Measurements from ENCODE around the gene HHIPL1. TPM values are rescaled to one million over a fixed set of nuclear protein-coding genes. Genes with fewer than 3 reads are reported as not detected.

HHIPL1 gene
- under 1 TPM; 0.05 to 0.35 (median 0.23) TPM for total RNA-seq
- 0.02 TPM for total RNA-seq (2013)
- total RNA-seq: 0 to 2.0 (median 0.08) reads per million in 29 experiments

DNA sequence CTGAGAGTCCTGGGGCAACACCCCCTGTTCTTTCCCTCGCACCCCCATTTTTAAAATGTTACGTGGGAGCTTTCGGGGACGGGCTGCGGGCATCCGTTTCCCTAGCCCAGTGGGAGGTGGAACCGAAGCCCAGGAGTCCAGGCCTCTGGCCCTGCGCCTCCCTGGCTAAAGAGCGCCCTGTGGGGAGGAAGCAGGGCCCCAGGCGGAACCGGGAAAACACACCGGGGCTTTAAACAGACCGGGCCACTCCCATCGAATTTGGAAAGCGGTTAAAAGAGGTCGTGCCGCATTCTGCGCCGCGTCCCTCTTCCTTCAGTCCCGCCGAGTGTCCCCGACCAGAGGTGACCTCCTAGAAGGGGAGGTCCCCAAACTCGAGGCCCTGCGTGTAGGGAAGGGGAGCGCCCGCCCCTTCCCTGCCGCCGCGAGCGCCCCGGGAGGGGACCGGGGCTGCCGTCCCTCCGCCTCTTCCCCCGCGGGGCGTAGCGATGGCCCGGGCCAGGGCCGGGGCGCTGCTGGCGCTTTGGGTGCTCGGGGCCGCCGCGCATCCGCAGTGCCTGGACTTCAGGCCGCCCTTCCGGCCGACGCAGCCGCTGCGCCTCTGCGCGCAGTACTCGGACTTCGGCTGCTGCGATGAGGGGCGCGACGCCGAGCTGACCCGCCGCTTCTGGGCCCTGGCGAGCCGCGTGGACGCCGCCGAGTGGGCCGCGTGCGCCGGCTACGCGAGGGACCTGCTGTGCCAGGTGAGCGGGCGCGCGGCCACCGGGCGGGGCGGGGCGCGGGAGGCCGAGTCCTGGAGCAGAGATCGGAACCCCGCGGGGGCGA is at the start of gene HHIPL1:
HHIPL1 (plus strand) TSS at position 407 of the 822 bp plus-strand sequence; CDS start at position 486, 79 bp downstream.
- H3K4me1 Mint-ChIP-seq: peaks cover 0 to 6% (median 4%) of the 10 kb centered on the region in 3 donors
- no peak within 1 kb of the TSS for H3K4me3 ChIP-seq (ENCODE audit: control insufficient read depth in 1 of 2, extremely low read depth in 1 of 2, low read length in 1 of 2)
- H3K27ac ChIP-seq (ENCODE audit: low read length): no peak within 1 kb of the TSS
- peak in 1 of 4 experiments; percentile 19 for ATAC-seq (replicated peaks in 1 of 4)
- DNase-seq: no peak
- CTCF ChIA-PET: no interaction called here
- peaks cover 0 to 8% of the 10 kb centered on the region in 2 experiments for H3K4me1 ChIP-seq (ENCODE audit: control insufficient read depth in 1 of 2, extremely low read depth in 1 of 2, insufficient read depth in 2 of 2, low read length in 2 of 2)
- peaks cover 5 to 55% of the 10 kb centered on the region in 2 experiments for H3K27me3 ChIP-seq (replicated peaks in 1 of 2; ENCODE audit: control insufficient read depth in 2 of 2, extremely low read depth in 1 of 2, insufficient read depth in 2 of 2, low read length in 1 of 2)
- H3K4me3 Mint-ChIP-seq: peak within 1 kb of the TSS in 1 of 3 donors; percentile 51
- H3K36me3 Mint-ChIP-seq: no peaks in the 10 kb centered on the region
- 10% methylated on average over 91 of the region's 91 CpGs for WGBS (ENCODE audit: insufficient coverage)
- no peak within 1 kb of the TSS for H3K27ac Mint-ChIP-seq
- POLR2A ChIA-PET: no interaction called here
- peaks cover 28 to 41% of the 10 kb centered on the region in 2 donors for H3K27me3 Mint-ChIP-seq
- H3K9me3 ChIP-seq: no peaks in the 10 kb centered on the region
- no peaks in the 10 kb centered on the region for H3K9me3 Mint-ChIP-seq
- no peaks in the 10 kb centered on the region for H3K36me3 ChIP-seq (ENCODE audit: control insufficient read depth in 2 of 2, extremely low read depth in 1 of 2, insufficient read depth in 1 of 2, low read length in 1 of 2)

DNA sequence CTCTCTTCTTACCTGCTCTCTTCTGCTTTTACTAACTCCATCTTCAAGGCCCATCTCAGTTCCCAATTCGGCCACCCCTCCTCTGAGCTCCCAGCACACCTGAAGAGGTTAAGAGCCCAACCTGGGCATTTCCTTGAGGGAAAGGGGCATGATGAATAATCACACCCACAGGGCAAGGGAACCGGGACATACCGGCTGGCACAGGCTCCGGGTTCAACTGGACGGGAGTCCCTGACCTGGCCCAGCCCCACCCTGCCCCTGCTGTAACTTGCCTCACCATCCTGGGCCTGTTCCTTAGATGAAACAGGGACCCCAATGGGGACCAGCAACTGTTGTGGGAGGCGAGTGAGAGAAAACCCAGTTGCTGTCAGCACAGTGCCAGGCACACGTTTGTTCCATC is 49.4 kb upstream of the HHIPL1 start:
- peak in 1 of 4 experiments; percentile 21 for ATAC-seq (replicated peaks in 1 of 4)
- Histone ChIP-seq H3K27me3 (replicated peaks in 1 of 2; ENCODE audit: control insufficient read depth in 2 of 2, extremely low read depth in 1 of 2, insufficient read depth in 2 of 2, low read length in 1 of 2) (no peaks in the 10 kb centered on the region), H3K9me3 (no peaks in the 10 kb centered on the region), H3K4me1 (ENCODE audit: control insufficient read depth in 1 of 2, extremely low read depth in 1 of 2, insufficient read depth in 2 of 2, low read length in 2 of 2) (peaks cover 0 to 17% of the 10 kb centered on the region in 2 experiments), H3K27ac (ENCODE audit: low read length) (peak overlapping the region; percentile 53), H3K4me3 (ENCODE audit: control insufficient read depth in 1 of 2, extremely low read depth in 1 of 2, low read length in 1 of 2) (no peak overlapping the region), H3K36me3 (ENCODE audit: control insufficient read depth in 2 of 2, extremely low read depth in 1 of 2, insufficient read depth in 1 of 2, low read length in 1 of 2) (no peaks in the 10 kb centered on the region)
- H3K27ac Mint-ChIP-seq: peak overlapping the region; percentile 77 to 88
- CTCF ChIA-PET: interaction anchor here in 1 of 2 donors (0.5 kb wide), 1 partner anchor 31 kb away, joined by 3 read pairs; no protein-coding TSS in a partner anchor
- H3K9me3 Mint-ChIP-seq: no peaks in the 10 kb centered on the region
- peak overlapping the region; percentile 44 to 76 (median 58) for H3K4me3 Mint-ChIP-seq
- no peaks in the 10 kb centered on the region for H3K27me3 Mint-ChIP-seq
- peaks cover 19 to 36% (median 28%) of the 10 kb centered on the region in 3 donors for H3K4me1 Mint-ChIP-seq
- 93% methylated on average over 7 of the region's 7 CpGs for WGBS (ENCODE audit: insufficient coverage)
- no peak for DNase-seq
- H3K36me3 Mint-ChIP-seq: no peaks in the 10 kb centered on the region
- POLR2A ChIA-PET: no interaction called here

DNA sequence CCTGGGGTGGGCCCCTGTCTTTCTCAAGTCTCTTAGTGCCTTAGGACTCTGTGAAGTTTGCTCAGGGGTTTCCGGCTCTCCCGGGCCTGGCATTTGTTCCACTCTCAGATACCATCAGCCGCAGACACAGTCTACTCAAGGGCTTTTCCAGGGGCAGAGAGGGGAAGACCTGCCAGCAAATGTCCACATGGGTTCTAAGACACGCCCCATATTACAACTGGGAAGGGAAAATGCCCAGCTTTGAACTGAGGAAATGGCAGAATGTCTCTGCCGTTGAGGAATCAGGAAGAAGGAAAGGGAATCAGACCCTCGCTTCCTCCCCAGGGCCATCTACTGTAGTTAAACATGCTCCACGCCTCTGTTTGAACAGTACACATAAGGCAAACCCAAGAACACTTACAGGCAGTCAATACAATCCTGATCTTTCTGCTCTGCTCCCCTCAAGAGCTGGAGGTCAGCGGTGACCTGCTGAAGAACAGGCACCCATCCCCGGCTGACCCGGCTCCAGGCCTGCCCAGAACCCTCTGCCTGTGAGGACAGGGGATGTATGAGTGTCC is 48.8 kb upstream of the HHIPL1 start:
- Histone ChIP-seq H3K4me1 (ENCODE audit: control insufficient read depth in 1 of 2, extremely low read depth in 1 of 2, insufficient read depth in 2 of 2, low read length in 2 of 2) (peaks cover 0 to 17% of the 10 kb centered on the region in 2 experiments), H3K9me3 (no peaks in the 10 kb centered on the region), H3K27me3 (replicated peaks in 1 of 2; ENCODE audit: control insufficient read depth in 2 of 2, extremely low read depth in 1 of 2, insufficient read depth in 2 of 2, low read length in 1 of 2) (no peaks in the 10 kb centered on the region), H3K27ac (ENCODE audit: low read length) (no peak overlapping the region), H3K4me3 (ENCODE audit: control insufficient read depth in 1 of 2, extremely low read depth in 1 of 2, low read length in 1 of 2) (no peak overlapping the region), H3K36me3 (ENCODE audit: control insufficient read depth in 2 of 2, extremely low read depth in 1 of 2, insufficient read depth in 1 of 2, low read length in 1 of 2) (no peaks in the 10 kb centered on the region)
- ChIA-PET POLR2A (interaction anchor here in 1 of 2 donors (0.5 kb wide), 1 partner anchor 867 kb away, joined by 4 read pairs; no protein-coding TSS in a partner anchor), CTCF (no interaction called here)
- H3K9me3 Mint-ChIP-seq: no peaks in the 10 kb centered on the region
- DNase-seq (no peak), ATAC-seq (replicated peaks in 1 of 4) (no peak)
- peaks cover 23 to 42% (median 34%) of the 10 kb centered on the region in 3 donors for H3K4me1 Mint-ChIP-seq
- no peaks in the 10 kb centered on the region for H3K36me3 Mint-ChIP-seq
- no peaks in the 10 kb centered on the region for H3K27me3 Mint-ChIP-seq
- H3K27ac Mint-ChIP-seq: peak overlapping the region in 1 of 2 donors; percentile 66
- 83% methylated on average over 4 of the region's 10 CpGs for WGBS (ENCODE audit: insufficient coverage)
- H3K4me3 Mint-ChIP-seq: no peak overlapping the region

DNA sequence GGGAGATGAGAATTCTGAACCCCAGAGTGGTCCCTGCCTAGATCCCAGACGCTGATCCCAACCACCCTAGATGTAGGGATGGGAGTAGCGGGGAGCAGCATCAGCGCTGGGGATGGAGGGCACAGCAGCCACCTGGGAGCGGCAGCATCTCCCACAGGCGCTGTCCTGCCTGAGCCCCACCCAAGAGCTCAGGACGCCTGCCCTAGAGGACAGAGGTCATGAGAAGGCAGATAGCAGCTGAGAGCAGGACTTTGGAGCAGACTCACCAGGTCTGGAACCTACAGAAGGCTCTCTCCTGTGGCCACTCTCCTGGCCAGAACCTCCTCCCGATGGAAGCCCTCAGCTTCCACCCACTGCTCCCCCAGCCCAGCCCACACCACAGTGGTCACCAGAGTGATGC is 48.2 kb upstream of the HHIPL1 start:
- Histone ChIP-seq H3K27me3 (replicated peaks in 1 of 2; ENCODE audit: control insufficient read depth in 2 of 2, extremely low read depth in 1 of 2, insufficient read depth in 2 of 2, low read length in 1 of 2) (no peaks in the 10 kb centered on the region), H3K4me1 (ENCODE audit: control insufficient read depth in 1 of 2, extremely low read depth in 1 of 2, insufficient read depth in 2 of 2, low read length in 2 of 2) (peaks cover 0 to 21% of the 10 kb centered on the region in 2 experiments), H3K9me3 (no peaks in the 10 kb centered on the region), H3K36me3 (ENCODE audit: control insufficient read depth in 2 of 2, extremely low read depth in 1 of 2, insufficient read depth in 1 of 2, low read length in 1 of 2) (no peaks in the 10 kb centered on the region), H3K27ac (ENCODE audit: low read length) (no peak overlapping the region), H3K4me3 (ENCODE audit: control insufficient read depth in 1 of 2, extremely low read depth in 1 of 2, low read length in 1 of 2) (no peak overlapping the region)
- Mint-ChIP-seq H3K27me3 (no peaks in the 10 kb centered on the region), H3K4me1 (peaks cover 28 to 48% (median 40%) of the 10 kb centered on the region in 3 donors), H3K27ac (no peak overlapping the region), H3K9me3 (no peaks in the 10 kb centered on the region), H3K4me3 (no peak overlapping the region), H3K36me3 (no peaks in the 10 kb centered on the region)
- no peak for DNase-seq
- POLR2A ChIA-PET: interaction anchor here in 1 of 2 donors (0.5 kb wide), 1 partner anchor 867 kb away, joined by 4 read pairs; no protein-coding TSS in a partner anchor
- CTCF ChIA-PET: no interaction called here
- WGBS (ENCODE audit: insufficient coverage): 92% methylated on average over 7 of the region's 7 CpGs
- ATAC-seq (replicated peaks in 1 of 4): no peak

DNA sequence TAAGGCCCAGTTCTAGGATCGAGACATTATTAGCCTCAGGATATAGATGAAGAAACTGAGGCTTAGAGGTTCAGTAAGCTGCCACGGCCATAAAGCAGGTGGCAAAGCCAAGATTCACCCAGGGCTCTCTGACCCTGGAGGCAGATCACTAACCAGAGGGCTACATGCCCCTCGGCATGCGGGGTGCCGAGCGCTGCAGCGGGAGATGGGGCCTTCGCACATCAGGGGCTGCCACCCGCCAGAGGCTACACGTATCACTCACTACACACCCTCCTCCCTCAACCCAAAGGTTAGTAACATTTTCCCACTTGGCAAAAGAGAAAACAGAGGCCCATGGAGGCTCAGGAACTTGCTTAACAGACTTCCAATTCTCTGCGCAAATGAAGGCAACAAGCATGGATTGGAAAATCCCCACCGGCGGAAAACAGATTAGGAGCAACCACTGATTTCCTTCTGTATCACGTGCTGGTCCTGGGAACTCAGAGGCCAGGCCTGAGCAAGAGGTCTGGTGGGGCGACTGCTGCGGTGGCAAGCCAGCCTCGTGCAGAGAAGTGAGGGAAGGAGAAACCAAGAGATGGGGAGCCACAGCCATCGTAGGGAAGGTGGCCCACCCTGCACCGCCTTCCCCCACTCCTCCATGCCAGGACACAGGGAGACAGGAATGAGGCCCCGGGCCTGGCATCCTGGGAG is 46.9 kb upstream of the HHIPL1 start:
- 98% methylated on average over 14 of the region's 20 CpGs for WGBS (ENCODE audit: insufficient coverage)
- Histone ChIP-seq H3K4me3 (ENCODE audit: control insufficient read depth in 1 of 2, extremely low read depth in 1 of 2, low read length in 1 of 2) (no peak overlapping the region), H3K27ac (ENCODE audit: low read length) (no peak overlapping the region), H3K9me3 (no peaks in the 10 kb centered on the region), H3K27me3 (replicated peaks in 1 of 2; ENCODE audit: control insufficient read depth in 2 of 2, extremely low read depth in 1 of 2, insufficient read depth in 2 of 2, low read length in 1 of 2) (peaks cover 0 to 2% of the 10 kb centered on the region in 2 experiments), H3K4me1 (ENCODE audit: control insufficient read depth in 1 of 2, extremely low read depth in 1 of 2, insufficient read depth in 2 of 2, low read length in 2 of 2) (peaks cover 0 to 34% of the 10 kb centered on the region in 2 experiments), H3K36me3 (ENCODE audit: control insufficient read depth in 2 of 2, extremely low read depth in 1 of 2, insufficient read depth in 1 of 2, low read length in 1 of 2) (no peaks in the 10 kb centered on the region)
- no peaks in the 10 kb centered on the region for H3K27me3 Mint-ChIP-seq
- CTCF ChIA-PET: no interaction called here
- DNase-seq: no peak
- H3K27ac Mint-ChIP-seq: no peak overlapping the region
- POLR2A ChIA-PET: no interaction called here
- no peak overlapping the region for H3K4me3 Mint-ChIP-seq
- peaks cover 40 to 56% (median 40%) of the 10 kb centered on the region in 3 donors for H3K4me1 Mint-ChIP-seq
- H3K9me3 Mint-ChIP-seq: no peaks in the 10 kb centered on the region
- H3K36me3 Mint-ChIP-seq: no peaks in the 10 kb centered on the region
- no peak for ATAC-seq (replicated peaks in 1 of 4)

DNA sequence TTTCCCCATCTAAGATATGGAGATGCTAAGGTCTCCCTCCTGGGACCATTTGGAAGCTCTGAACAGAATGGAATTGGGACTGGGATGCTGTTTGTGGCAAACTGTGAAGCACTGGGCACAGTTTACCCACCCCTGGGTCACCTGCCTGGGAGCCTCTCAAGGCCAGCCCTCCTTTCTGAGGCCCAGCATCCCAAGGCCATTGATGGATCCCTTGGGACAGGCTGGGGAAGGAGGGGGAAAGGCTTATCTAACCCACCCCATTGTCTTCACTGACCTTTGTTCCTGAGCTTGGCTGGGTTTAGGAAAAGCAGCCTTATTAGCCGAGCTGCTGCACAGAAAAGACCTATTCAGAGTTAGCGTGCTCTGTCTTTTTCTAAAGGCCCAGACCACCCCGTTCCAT is 46.2 kb upstream of the HHIPL1 start:
- DNase-seq (no peak), ATAC-seq (replicated peaks in 1 of 4) (no peak)
- H3K27me3 ChIP-seq (replicated peaks in 1 of 2; ENCODE audit: control insufficient read depth in 2 of 2, extremely low read depth in 1 of 2, insufficient read depth in 2 of 2, low read length in 1 of 2): peaks cover 0 to 2% of the 10 kb centered on the region in 2 experiments
- H3K9me3 Mint-ChIP-seq: no peaks in the 10 kb centered on the region
- peaks cover 0 to 33% of the 10 kb centered on the region in 2 experiments for H3K4me1 ChIP-seq (ENCODE audit: control insufficient read depth in 1 of 2, extremely low read depth in 1 of 2, insufficient read depth in 2 of 2, low read length in 2 of 2)
- H3K27me3 Mint-ChIP-seq: no peaks in the 10 kb centered on the region
- no peak overlapping the region for H3K4me3 Mint-ChIP-seq
- ChIA-PET CTCF (no interaction called here), POLR2A (no interaction called here)
- WGBS (ENCODE audit: insufficient coverage): 100% methylated on average over 2 of the region's 3 CpGs
- H3K27ac ChIP-seq (ENCODE audit: low read length): no peak overlapping the region
- H3K27ac Mint-ChIP-seq: no peak overlapping the region
- peaks cover 40 to 58% (median 40%) of the 10 kb centered on the region in 3 donors for H3K4me1 Mint-ChIP-seq
- no peak overlapping the region for H3K4me3 ChIP-seq (ENCODE audit: control insufficient read depth in 1 of 2, extremely low read depth in 1 of 2, low read length in 1 of 2)
- H3K36me3 ChIP-seq (ENCODE audit: control insufficient read depth in 2 of 2, extremely low read depth in 1 of 2, insufficient read depth in 1 of 2, low read length in 1 of 2): no peaks in the 10 kb centered on the region
- H3K9me3 ChIP-seq: no peaks in the 10 kb centered on the region
- H3K36me3 Mint-ChIP-seq: no peaks in the 10 kb centered on the region
